Upper lobe of left lung (tissue), 4 donors: Measurements from ENCODE around the gene UNC5C.

Experiments used
- EP300 ChIP-seq, 4 donors: sonication (generic); formaldehyde crosslinking; IDR thresholded peaks; one replicate each; pipeline ENCODE4 v1.5.1; 2017; ENCODE audit warnings: antibody characterized with exemption in 4 of 4, control low read depth in 2 of 4
- TF ChIP-seq, protein P1 (sequence below), 6 experiments: fragments of 450-650 bp in 4 of 6; fragments of 200-600 bp in 2 of 6; sonication (generic) in 2 of 6; IDR thresholded peaks; one replicate each; pipeline ENCODE4 v1.5.1; 2016 to 2019; ENCODE audit warnings: antibody characterized with exemption in 6 of 6

DNA sequence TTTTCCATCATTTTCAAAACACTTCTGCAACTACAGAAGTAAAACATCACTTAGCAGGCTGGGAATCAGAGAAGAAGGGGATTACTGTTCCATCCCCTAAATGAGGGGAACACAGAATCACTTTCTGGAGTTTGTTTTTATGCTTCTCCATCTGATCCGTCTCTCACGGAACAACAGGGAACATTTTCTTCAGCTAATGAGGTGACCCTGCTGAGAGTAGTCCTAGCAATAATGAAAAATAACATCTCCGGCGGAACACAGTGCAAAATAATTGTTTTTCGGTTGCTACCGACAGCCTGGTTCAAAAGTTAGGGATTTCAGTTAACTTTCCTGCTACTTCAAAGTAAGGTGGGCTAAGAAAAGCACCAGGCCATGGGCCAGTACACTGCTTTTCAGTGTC, 322.9 kb downstream of the UNC5C start:
- TF ChIP-seq EP300 (IDR thresholded peaks at IDR 0.05) = no peak
- TF ChIP-seq, protein P1, sequence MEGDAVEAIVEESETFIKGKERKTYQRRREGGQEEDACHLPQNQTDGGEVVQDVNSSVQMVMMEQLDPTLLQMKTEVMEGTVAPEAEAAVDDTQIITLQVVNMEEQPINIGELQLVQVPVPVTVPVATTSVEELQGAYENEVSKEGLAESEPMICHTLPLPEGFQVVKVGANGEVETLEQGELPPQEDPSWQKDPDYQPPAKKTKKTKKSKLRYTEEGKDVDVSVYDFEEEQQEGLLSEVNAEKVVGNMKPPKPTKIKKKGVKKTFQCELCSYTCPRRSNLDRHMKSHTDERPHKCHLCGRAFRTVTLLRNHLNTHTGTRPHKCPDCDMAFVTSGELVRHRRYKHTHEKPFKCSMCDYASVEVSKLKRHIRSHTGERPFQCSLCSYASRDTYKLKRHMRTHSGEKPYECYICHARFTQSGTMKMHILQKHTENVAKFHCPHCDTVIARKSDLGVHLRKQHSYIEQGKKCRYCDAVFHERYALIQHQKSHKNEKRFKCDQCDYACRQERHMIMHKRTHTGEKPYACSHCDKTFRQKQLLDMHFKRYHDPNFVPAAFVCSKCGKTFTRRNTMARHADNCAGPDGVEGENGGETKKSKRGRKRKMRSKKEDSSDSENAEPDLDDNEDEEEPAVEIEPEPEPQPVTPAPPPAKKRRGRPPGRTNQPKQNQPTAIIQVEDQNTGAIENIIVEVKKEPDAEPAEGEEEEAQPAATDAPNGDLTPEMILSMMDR (IDR thresholded peaks at IDR 0.05) = no peak
